Endodermal cell (in vitro differentiated cells): ENCODE results near the gene PROX2. TPM values are rescaled to one million over a fixed set of nuclear protein-coding genes. Genes with fewer than 3 reads are reported as not detected.

Experiments used
- DNase-seq: peaks from one replicate; pipeline ENCODE4 v3.0.0-alpha.2; 2017
- H3K27ac ChIP-seq: 2 replicates; pipeline ENCODE4 v1.5.1; 2013; ENCODE audit warnings: mild to moderate bottlenecking, low read depth, low read length, moderate library complexity
- H3K27me3 ChIP-seq: 2 replicates; pipeline ENCODE4 v1.6.1; 2013; ENCODE audit warnings: mild to moderate bottlenecking, low read length, moderate library complexity; ENCODE audit not compliant: insufficient read depth, control insufficient read depth, poor library complexity, severe bottlenecking
- H3K36me3 ChIP-seq: 2 replicates; pipeline ENCODE4 v1.7.0; 2013; ENCODE audit warnings: mild to moderate bottlenecking, low read length, moderate library complexity; ENCODE audit not compliant: control insufficient read depth, insufficient read depth
- H3K4me1 ChIP-seq: one replicate; pipeline ENCODE4 v1.7.0; 2013; ENCODE audit warnings: low read length; ENCODE audit not compliant: control insufficient read depth, insufficient read depth
- H3K4me3 ChIP-seq: 2 replicates; pipeline ENCODE4 v1.5.1; 2013; ENCODE audit warnings: mild to moderate bottlenecking, low read length, moderate library complexity
- H3K9ac ChIP-seq: 2 replicates; pipeline ENCODE4 v1.6.1; 2013; ENCODE audit warnings: mild to moderate bottlenecking, low read length, moderate library complexity; ENCODE audit not compliant: poor library complexity, severe bottlenecking; ENCODE audit errors: extremely low read depth
- H3K9me3 ChIP-seq: 2 replicates; pipeline ENCODE4 v1.6.1; 2013; ENCODE audit warnings: mild to moderate bottlenecking, low read length, moderate library complexity; ENCODE audit not compliant: control insufficient read depth
- H3K27ac Mint-ChIP-seq: 2 replicates; pipeline ENCODE4 v1.8.0; 2020; ENCODE audit warnings: mixed read lengths
- H3K27me3 Mint-ChIP-seq: 2 replicates; pipeline ENCODE4 v1.8.0; 2021; ENCODE audit warnings: mild to moderate bottlenecking, mixed read lengths; ENCODE audit not compliant: insufficient read depth
- H3K36me3 Mint-ChIP-seq: 2 replicates; pipeline ENCODE4 v1.8.0; 2020; ENCODE audit warnings: low read depth, mixed read lengths
- H3K4me1 Mint-ChIP-seq: 2 replicates; pipeline ENCODE4 v1.8.0; 2020; ENCODE audit warnings: mixed read lengths
- H3K4me3 Mint-ChIP-seq: 2 replicates; pipeline ENCODE4 v1.8.0; 2020; ENCODE audit warnings: mild to moderate bottlenecking, moderate library complexity, mixed read lengths
- H3K9me3 Mint-ChIP-seq: 2 replicates; pipeline ENCODE4 v1.8.0; 2020; ENCODE audit warnings: mild to moderate bottlenecking, mixed read lengths
- WGBS, 2 experiments: methylation state at CpG; one replicate each; pipeline versions ENCODE4 v1.1.5 to v1.1.7; 2013; ENCODE audit warnings: missing lambda C conversion rate in 2 of 2, mixed read lengths in 1 of 2; ENCODE audit not compliant: insufficient coverage in 1 of 2, insufficient read length in 1 of 2; 5-methylcytosine and 5-hydroxymethylcytosine counted together
- total RNA-seq, 2 donors: library from RNA; stranded (reverse); fragmentation: NEBNext Ultra II Directional in 1 of 2; extraction: Animal tissue kit (Norgen Biotek cat#: 25700) in 1 of 2; gene quantifications; 2 replicates in 1 of 2; 3 replicates in 1 of 2; pipeline ENCODE4 v1.2.1, GENCODE V29; 2021
- TF ChIP-seq, protein P1 (sequence below): fragments of 200-600 bp; sonication (generic); conservative IDR thresholded peaks from 2 replicates; pipeline ENCODE4 v1.5.0; 2021; ENCODE audit warnings: antibody characterized with exemption, mild to moderate bottlenecking

The PROX2 gene
- total RNA-seq, 2 donors from 2014 or later: not detected

DNA sequence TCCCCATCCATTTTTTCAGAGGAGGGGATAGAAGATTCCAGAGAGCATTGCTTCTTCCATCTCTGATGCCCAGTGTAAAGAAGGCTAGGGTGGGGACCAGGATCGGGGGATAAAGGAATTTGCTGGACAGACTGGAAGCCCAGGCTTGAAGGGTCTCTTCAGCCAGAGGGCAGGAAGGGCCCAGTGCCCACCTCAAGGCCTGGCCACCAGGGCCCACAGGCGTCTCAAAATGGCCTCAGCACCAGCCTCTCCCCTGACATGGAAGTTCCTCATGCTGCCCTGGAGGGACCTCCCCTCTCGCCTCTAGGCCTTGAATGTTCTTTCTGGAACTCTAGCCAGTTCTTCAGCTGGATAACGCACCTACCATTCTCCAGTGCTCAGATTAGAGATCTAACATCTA, 44.3 kb upstream of the PROX2 start:
- H3K4me1 Mint-ChIP-seq: peaks cover 4% of the 10 kb centered on the region

DNA sequence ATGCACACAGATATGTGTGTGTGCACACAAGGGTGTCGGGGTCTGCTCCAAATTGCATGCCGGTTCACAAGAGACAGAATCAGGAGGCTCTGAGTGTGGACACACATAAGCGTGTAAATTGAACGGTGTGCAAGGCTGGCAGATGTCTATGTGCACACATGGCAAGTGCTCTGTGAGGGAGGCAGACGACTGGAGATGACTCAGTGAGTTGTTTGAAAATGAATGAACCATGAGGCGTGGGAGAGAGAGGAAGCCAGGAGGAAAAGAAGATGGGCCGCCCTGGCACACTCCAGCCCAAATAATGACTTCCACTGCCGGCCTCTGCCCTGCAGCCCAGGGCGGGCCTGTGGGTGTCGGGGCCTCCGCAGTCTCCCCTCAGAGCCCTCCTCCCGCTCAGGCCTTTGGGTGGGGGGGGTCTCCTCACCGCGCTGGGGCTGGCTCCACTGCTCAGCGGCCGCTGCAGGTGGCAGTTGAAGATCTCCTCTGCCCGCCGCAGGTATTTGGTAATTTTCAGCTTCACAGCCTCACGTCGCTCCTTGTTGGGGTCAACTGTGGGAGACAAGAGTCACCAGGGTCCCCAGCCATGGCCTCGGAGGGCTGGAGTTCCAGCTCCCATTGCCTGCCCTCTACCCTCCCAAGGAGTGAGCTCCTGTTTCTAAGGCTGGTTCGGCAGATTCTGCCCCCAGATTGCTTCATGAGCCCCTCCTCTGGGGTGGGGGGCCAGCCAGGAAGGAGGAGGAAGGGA, 43.6 kb upstream of the PROX2 start:
- Histone ChIP-seq H3K27me3 (peaks cover 7% of the 10 kb centered on the region), H3K36me3 (no peaks in the 10 kb centered on the region), H3K9ac (no peak overlapping the region), H3K4me3 (no peak overlapping the region), H3K27ac (no peak overlapping the region), H3K9me3 (no peaks in the 10 kb centered on the region), H3K4me1 (peaks cover 8% of the 10 kb centered on the region)
- H3K27ac Mint-ChIP-seq: no peak overlapping the region
- H3K27me3 Mint-ChIP-seq: peaks cover 4% of the 10 kb centered on the region
- DNase-seq: no peak
- H3K9me3 Mint-ChIP-seq: no peaks in the 10 kb centered on the region
- H3K4me3 Mint-ChIP-seq: no peak overlapping the region
- peaks cover 4% of the 10 kb centered on the region for H3K4me1 Mint-ChIP-seq
- TF ChIP-seq, protein P1, sequence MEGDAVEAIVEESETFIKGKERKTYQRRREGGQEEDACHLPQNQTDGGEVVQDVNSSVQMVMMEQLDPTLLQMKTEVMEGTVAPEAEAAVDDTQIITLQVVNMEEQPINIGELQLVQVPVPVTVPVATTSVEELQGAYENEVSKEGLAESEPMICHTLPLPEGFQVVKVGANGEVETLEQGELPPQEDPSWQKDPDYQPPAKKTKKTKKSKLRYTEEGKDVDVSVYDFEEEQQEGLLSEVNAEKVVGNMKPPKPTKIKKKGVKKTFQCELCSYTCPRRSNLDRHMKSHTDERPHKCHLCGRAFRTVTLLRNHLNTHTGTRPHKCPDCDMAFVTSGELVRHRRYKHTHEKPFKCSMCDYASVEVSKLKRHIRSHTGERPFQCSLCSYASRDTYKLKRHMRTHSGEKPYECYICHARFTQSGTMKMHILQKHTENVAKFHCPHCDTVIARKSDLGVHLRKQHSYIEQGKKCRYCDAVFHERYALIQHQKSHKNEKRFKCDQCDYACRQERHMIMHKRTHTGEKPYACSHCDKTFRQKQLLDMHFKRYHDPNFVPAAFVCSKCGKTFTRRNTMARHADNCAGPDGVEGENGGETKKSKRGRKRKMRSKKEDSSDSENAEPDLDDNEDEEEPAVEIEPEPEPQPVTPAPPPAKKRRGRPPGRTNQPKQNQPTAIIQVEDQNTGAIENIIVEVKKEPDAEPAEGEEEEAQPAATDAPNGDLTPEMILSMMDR: no peak
- 93% methylated on average over 5 to 22 of the region's 22 CpGs for WGBS, 2 experiments
- peaks cover 3% of the 10 kb centered on the region for H3K36me3 Mint-ChIP-seq

More for the DNA sequence above, 44.3 kb upstream of the PROX2 start:
- TF ChIP-seq, protein P1: no peak
- no peaks in the 10 kb centered on the region for H3K36me3 ChIP-seq
- Mint-ChIP-seq H3K36me3 (peaks cover 3% of the 10 kb centered on the region), H3K27ac (no peak overlapping the region), H3K27me3 (peaks cover 4% of the 10 kb centered on the region), H3K9me3 (no peaks in the 10 kb centered on the region), H3K4me3 (no peak overlapping the region)
- H3K9ac ChIP-seq: no peak overlapping the region
- H3K9me3 ChIP-seq: no peaks in the 10 kb centered on the region
- H3K4me3 ChIP-seq: no peak overlapping the region
- peaks cover 7% of the 10 kb centered on the region for H3K27me3 ChIP-seq
- H3K4me1 ChIP-seq: peaks cover 8% of the 10 kb centered on the region
- no peak overlapping the region for H3K27ac ChIP-seq
- DNase-seq: no peak
- 88 to 94% methylated on average over 4 of the region's 4 CpGs for whole genome bisulfite sequencing, 2 experiments

DNA sequence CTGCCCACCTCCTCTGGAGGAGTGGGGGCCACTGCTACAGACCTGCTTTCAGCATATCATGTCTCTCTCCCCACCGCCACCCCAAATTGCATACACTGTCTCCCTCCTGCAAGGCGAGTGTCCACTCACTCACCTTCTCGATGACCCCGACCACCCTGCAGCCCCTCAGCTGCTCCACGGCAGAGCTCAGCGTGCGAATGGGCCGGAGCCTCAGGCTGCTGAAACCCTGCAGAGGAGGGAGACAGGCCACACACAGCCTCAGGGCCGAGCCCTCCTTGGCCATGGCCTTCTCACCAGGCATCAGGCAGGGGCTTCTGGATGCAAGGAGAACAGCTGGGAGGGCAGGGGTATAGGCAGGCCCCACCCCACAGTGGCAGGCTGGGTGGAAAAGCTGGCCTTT, 42.4 kb upstream of the PROX2 start:
- Histone ChIP-seq H3K9me3 (no peaks in the 10 kb centered on the region), H3K27ac (no peak overlapping the region), H3K27me3 (peaks cover 7% of the 10 kb centered on the region), H3K4me1 (peaks cover 8% of the 10 kb centered on the region), H3K9ac (no peak overlapping the region), H3K36me3 (no peaks in the 10 kb centered on the region), H3K4me3 (no peak overlapping the region)
- DNase-seq: no peak
- Mint-ChIP-seq H3K27me3 (peaks cover 4% of the 10 kb centered on the region), H3K4me3 (no peak overlapping the region), H3K27ac (no peak overlapping the region), H3K36me3 (peaks cover 3% of the 10 kb centered on the region), H3K4me1 (peaks cover 4% of the 10 kb centered on the region), H3K9me3 (no peaks in the 10 kb centered on the region)
- TF ChIP-seq, protein P1: no peak
- WGBS, 2 experiments: 87 to 94% methylated on average over 8 to 9 of the region's 9 CpGs
